GM12878 (cell line): ENCODE results near the gene EAF1. TPM values are rescaled to one million over a fixed set of nuclear protein-coding genes. Genes with fewer than 3 reads are reported as not detected.

ENCODE experiments used
- ATAC-seq: fragments of 200-7000 bp; cut with Tn5 transposase; 3 replicates; pipeline ENCODE4 v1.9.1; 2020; ENCODE audit warnings: mild to moderate bottlenecking, moderate library complexity
- BruUV-seq: library from RNA; stranded (reverse); fragments of 400-500 nt; replicated peaks from 2 replicates; lab custom pipeline; 2021; lab: Mats Ljungman, UMichigan
- CTCF ChIA-PET: fragments of 300-600 bp; sonication (Branson Sonifier 250); formaldehyde crosslinking; extraction: SDS; loops from one replicate; lab custom pipeline; 2021; ENCODE audit warnings: inconsistent platforms; lab: Yijun Ruan, JAX
- POLR2A ChIA-PET: fragments of 350-600 bp; formaldehyde crosslinking; extraction: SDS; loops from one replicate; lab custom pipeline; 2021; ENCODE audit warnings: inconsistent platforms; lab: Charles Lee
- RAD21 ChIA-PET: fragments of 300-600 bp; sonication (Branson Sonifier 250); formaldehyde crosslinking; loops from one replicate; lab custom pipeline; 2023; ENCODE audit warnings: antibody characterized with exemption; ENCODE audit not compliant: unreplicated experiment; lab: Charles Lee
- SMC1A ChIA-PET: fragments of 300-600 bp; sonication (Branson Sonifier 250); formaldehyde crosslinking; loops from one replicate; lab custom pipeline; 2023; ENCODE audit not compliant: unreplicated experiment, uncharacterized antibody; lab: Charles Lee
- DNase-seq: peaks from one replicate; pipeline ENCODE4 v3.0.0-alpha.2; 2011; ENCODE audit warnings: low read depth, low spot score
- FAIRE-seq: peaks from 3 replicates; lab custom pipeline; 2011; peaks lifted over from hg19 to GRCh38; lab: Jason Lieb, UNC
- H2AFZ ChIP-seq: 2 replicates; pipeline ENCODE4 v1.6.0; 2011; ENCODE audit warnings: low read depth, low read length, control low read depth; ENCODE audit not compliant: control insufficient read depth
- H3K27ac ChIP-seq: 2 replicates; pipeline ENCODE4 v1.5.1; 2011; ENCODE audit warnings: control low read depth; ENCODE audit not compliant: control insufficient read depth, insufficient read depth
- H3K27me3 ChIP-seq, 2 experiments: replicated peaks in 1 of 2; 2 replicates each; pipeline versions ENCODE4 v1.6.0 to v1.6.1; 2011; ENCODE audit warnings: low read length in 1 of 2; ENCODE audit not compliant: control insufficient read depth in 2 of 2, insufficient read depth in 2 of 2
- H3K36me3 ChIP-seq, 2 experiments: 2 replicates each; pipeline ENCODE4 v1.5.1; 2011; ENCODE audit warnings: low read length in 1 of 2; ENCODE audit not compliant: control insufficient read depth in 2 of 2, insufficient read depth in 2 of 2
- H3K4me1 ChIP-seq: 2 replicates; pipeline ENCODE4 v1.6.1; 2011; ENCODE audit warnings: mild to moderate bottlenecking, low read length, moderate library complexity, mixed read lengths; ENCODE audit not compliant: control insufficient read depth, insufficient read depth
- H3K4me2 ChIP-seq: 2 replicates; pipeline ENCODE4 v1.6.0; 2011; ENCODE audit warnings: control low read depth; ENCODE audit not compliant: control insufficient read depth, insufficient read depth
- H3K4me3 ChIP-seq: fragments of 200-600 bp; sonication (generic); 2 replicates; pipeline ENCODE4 v1.5.1; 2016
- H3K79me2 ChIP-seq: 2 replicates; pipeline ENCODE4 v1.6.0; 2011; ENCODE audit warnings: low read length; ENCODE audit not compliant: control insufficient read depth, insufficient read depth
- H3K9ac ChIP-seq: 2 replicates; pipeline ENCODE4 v1.8.0; 2011; ENCODE audit warnings: low read length, control low read depth, mixed read lengths; ENCODE audit not compliant: control insufficient read depth, insufficient read depth
- H3K9me3 ChIP-seq: replicated peaks from 3 replicates; pipeline ENCODE4 v1.5.1; 2011; ENCODE audit warnings: mild to moderate bottlenecking, low read length; ENCODE audit not compliant: control insufficient read depth, insufficient read depth
- H4K20me1 ChIP-seq: 2 replicates; pipeline ENCODE4 v1.6.0; 2011; ENCODE audit not compliant: control insufficient read depth, insufficient read depth
- CHD4 ChIP-seq: fragments of 200-600 bp; sonication (generic); IDR thresholded peaks from 2 replicates; pipeline ENCODE4 v1.6.1; 2016; ENCODE audit warnings: mild to moderate bottlenecking
- EP300 ChIP-seq, 2 experiments: fragments of 150-350 bp in 1 of 2; IDR thresholded peaks; 2 replicates each; pipeline ENCODE4 v1.6.1; 2011 to 2012; ENCODE audit warnings: low read depth in 2 of 2, low read length in 2 of 2, borderline replicate concordance in 1 of 2, improper control_type of control experiment in 1 of 2, inconsistent platforms in 1 of 2; ENCODE audit not compliant: control insufficient read depth in 1 of 2
- HCFC1 ChIP-seq: fragments of 150-350 bp; IDR thresholded peaks from 2 replicates; pipeline ENCODE4 v1.6.1; 2014; ENCODE audit warnings: low read length
- IRF4 ChIP-seq: IDR thresholded peaks from 2 replicates; pipeline ENCODE4 v1.6.1; 2011; ENCODE audit warnings: low read depth, low read length
- KAT2A ChIP-seq: conservative IDR thresholded peaks from 2 replicates; pipeline ENCODE4 v1.6.1; 2011; ENCODE audit warnings: low read depth, low read length; ENCODE audit not compliant: control insufficient read depth
- MYB ChIP-seq: fragments of 150-350 bp; IDR thresholded peaks from 2 replicates; pipeline ENCODE4 v1.6.1; 2014; ENCODE audit warnings: mild to moderate bottlenecking, low read depth, low read length, borderline replicate concordance
- NFYA ChIP-seq: IDR thresholded peaks from 2 replicates; pipeline ENCODE4 v1.6.1; 2011; ENCODE audit warnings: low read depth, mild to moderate bottlenecking, low read length, improper control_type of control experiment, borderline replicate concordance
- SMAD1 ChIP-seq: fragments of 450-650 bp; IDR thresholded peaks from 2 replicates; pipeline ENCODE4 v1.6.1; 2018; ENCODE audit warnings: mild to moderate bottlenecking, low read depth; ENCODE audit not compliant: partially characterized antibody
- SP1 ChIP-seq: IDR thresholded peaks from one replicate; pipeline ENCODE4 v1.6.1; 2011; ENCODE audit warnings: low read depth, low read length
- SREBF1 ChIP-seq: IDR thresholded peaks from 2 replicates; pipeline ENCODE4 v1.6.1; 2012; ENCODE audit warnings: mild to moderate bottlenecking, low read length
- SREBF2 ChIP-seq: IDR thresholded peaks from 2 replicates; pipeline ENCODE4 v1.6.1; 2012; ENCODE audit warnings: mild to moderate bottlenecking, low read length
- ZNF622 ChIP-seq: fragments of 450-650 bp; IDR thresholded peaks from 2 replicates; pipeline ENCODE4 v1.6.1; 2017; ENCODE audit warnings: mild to moderate bottlenecking, inconsistent platforms
- WGBS: methylation state at CpG from one replicate; pipeline ENCODE4 v1.1.6; 2016; ENCODE audit warnings: low lambda C conversion rate; ENCODE audit not compliant: insufficient replicate concordance, insufficient coverage; ENCODE audit errors: missing lambda C conversion rate; 5-methylcytosine and 5-hydroxymethylcytosine counted together
- in situ Hi-C: fragments of 300-500 bp; cut with MboI; formaldehyde crosslinking; loops from 9 replicates; pipeline ENCODE4 v1.14.3; 2018; ENCODE audit warnings: mixed read lengths
- intact Hi-C: fragments of 100-400 bp; cut with micrococcal nuclease; formaldehyde crosslinking; loops from one replicate; pipeline ENCODE4 v1.14.2; 2022; ENCODE audit not compliant: unreplicated experiment
- polyA plus RNA-seq, 11 experiments: library from polyadenylated mRNA; depleted of rRNA in 4 of 11; unstranded in 6 of 11; stranded (reverse) in 5 of 11; fragments of >200 nt; fragmentation: Nextera tagmentation in 4 of 11; fragmentation: Illumina TruSeq in 1 of 11; extraction: Ambion mirVana in 4 of 11; extraction: Trizol in 1 of 11; gene quantifications; 1 replicate in 1 of 11; 2 replicates in 10 of 11; pipeline versions ENCODE4 v1.2.1 to v1.2.3, GENCODE V29; 2011 to 2016; ENCODE audit warnings: inconsistent platforms in 2 of 11, missing spikeins in 2 of 11, low read depth in 1 of 11
- total RNA-seq, 4 experiments: library from RNA; depleted of rRNA in 3 of 4; stranded (reverse); fragments of >200 nt in 3 of 4; fragmentation: Illumina TruSeq in 1 of 4; extraction: Trizol in 1 of 4; gene quantifications; 2 replicates each; pipeline versions ENCODE4 v1.2.1 to v1.2.3, GENCODE V29; 2013 to 2021
- TF ChIP-seq, protein P1 (sequence below): fragments of 450-650 bp; formaldehyde crosslinking; IDR thresholded peaks from 2 replicates; pipeline ENCODE4 v1.4.0; 2020; ENCODE audit warnings: mild to moderate bottlenecking, moderate library complexity
- TF ChIP-seq, protein P2 (sequence below): fragments of 450-650 bp; IDR thresholded peaks from 2 replicates; pipeline ENCODE4 v1.6.1; 2016; ENCODE audit warnings: mild to moderate bottlenecking
- TF ChIP-seq, protein P3 (sequence below), 3 experiments: IDR thresholded peaks in 2 of 3; conservative IDR thresholded peaks in 1 of 3; 2 replicates each; pipeline ENCODE4 v1.5.1; 2011; ENCODE audit warnings: low read depth in 3 of 3, low read length in 3 of 3, mild to moderate bottlenecking in 3 of 3, control low read depth in 2 of 3, moderate library complexity in 2 of 3, inconsistent platforms in 1 of 3, mixed read lengths in 1 of 3; ENCODE audit not compliant: control insufficient read depth in 2 of 3, insufficient read depth in 1 of 3; ENCODE audit errors: extremely low read depth in 1 of 3

The EAF1 gene
- total and polyA plus RNA-seq, 10 of the 15 experiments (the other 5 are each of a cell fraction or from before 2014, with no cell fraction given), result 6.8 to 21.6 (median 15.6) TPM

DNA sequence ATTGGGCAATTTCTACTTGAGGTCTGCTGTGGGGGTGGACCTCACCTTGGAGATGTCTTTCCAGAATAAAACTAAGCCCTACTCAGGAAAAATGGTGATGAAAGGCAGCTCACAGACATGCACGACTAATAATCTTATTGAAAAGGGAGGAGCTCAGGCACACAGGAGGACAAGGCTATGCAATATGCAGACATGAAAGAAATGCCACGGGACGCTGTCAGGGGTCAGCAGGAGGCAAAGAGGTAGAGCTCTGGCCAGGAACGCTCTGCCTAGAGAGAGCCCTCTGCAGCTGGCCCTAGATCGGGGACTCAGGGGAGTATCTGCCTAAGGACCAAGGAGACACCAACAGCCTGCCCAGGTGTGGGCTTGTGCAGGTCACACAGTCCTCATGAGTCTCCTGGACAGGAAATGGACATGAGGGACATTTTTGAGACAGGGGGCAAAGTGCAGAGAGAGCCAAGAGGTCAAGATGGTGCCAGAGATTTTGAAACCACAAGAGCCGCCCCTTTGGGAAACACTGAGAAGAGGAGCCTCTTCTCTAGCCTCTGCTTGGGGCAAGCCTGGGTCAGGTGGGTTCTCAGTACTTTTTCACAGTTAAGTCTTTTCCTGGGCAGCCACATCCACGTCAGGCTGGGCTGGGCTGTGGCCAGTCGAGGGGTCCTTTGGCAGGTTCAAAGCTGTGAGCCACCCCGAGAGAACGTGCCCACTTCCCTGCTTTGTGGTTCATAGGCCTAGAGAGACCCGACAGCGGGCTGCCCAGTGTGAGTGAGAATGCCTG lies 23.2 kb downstream of the EAF1 start:
- FAIRE-seq, result no peak
- no peak for DNase-seq
- ChIA-PET RAD21 (interaction anchor here (0.7 kb wide), 1 partner anchor 21 kb away, joined by 3 read pairs; no protein-coding TSS in a partner anchor), CTCF (interaction anchor here (0.8 kb wide), 2 partner anchors 14 to 183 kb away, joined by 3 read pairs; no protein-coding TSS in a partner anchor), POLR2A (interaction anchor here (0.6 kb wide), 1 partner anchor 117 kb away, joined by 3 read pairs; no protein-coding TSS in a partner anchor), SMC1A (interaction anchor here (1.1 kb wide), 1 partner anchor 19 kb away, joined by 3 read pairs; no protein-coding TSS in a partner anchor)
- Histone ChIP-seq H3K79me2 (no peaks in the 10 kb centered on the region), H2AFZ (no peak overlapping the region), H3K27ac (no peak overlapping the region), H3K9ac (no peak overlapping the region), H3K27me3 (no peaks in the 10 kb centered on the region), H3K4me2 (no peak overlapping the region), H4K20me1 (no peaks in the 10 kb centered on the region), H3K9me3 (no peaks in the 10 kb centered on the region), H3K4me3 (no peak overlapping the region), H3K36me3 (no peaks in the 10 kb centered on the region; a peak in 1 of 4 replicates), H3K4me1 (no peaks in the 10 kb centered on the region)
- in situ Hi-C loops (no loop called here), intact Hi-C loops (no loop called here)
- no peak for ATAC-seq
- WGBS, result 75% methylated on average over 12 of the region's 12 CpGs
- no TSS peak for BruUV-seq
- no peak for TF ChIP-seq SREBF1
- TF ChIP-seq EP300 (IDR thresholded peaks at IDR 0.05; ENCODE audit: borderline replicate concordance in 1 of 2, control insufficient read depth in 1 of 2, low read depth in 2 of 2, low read length in 2 of 2), result no peak
- TF ChIP-seq, protein P1, sequence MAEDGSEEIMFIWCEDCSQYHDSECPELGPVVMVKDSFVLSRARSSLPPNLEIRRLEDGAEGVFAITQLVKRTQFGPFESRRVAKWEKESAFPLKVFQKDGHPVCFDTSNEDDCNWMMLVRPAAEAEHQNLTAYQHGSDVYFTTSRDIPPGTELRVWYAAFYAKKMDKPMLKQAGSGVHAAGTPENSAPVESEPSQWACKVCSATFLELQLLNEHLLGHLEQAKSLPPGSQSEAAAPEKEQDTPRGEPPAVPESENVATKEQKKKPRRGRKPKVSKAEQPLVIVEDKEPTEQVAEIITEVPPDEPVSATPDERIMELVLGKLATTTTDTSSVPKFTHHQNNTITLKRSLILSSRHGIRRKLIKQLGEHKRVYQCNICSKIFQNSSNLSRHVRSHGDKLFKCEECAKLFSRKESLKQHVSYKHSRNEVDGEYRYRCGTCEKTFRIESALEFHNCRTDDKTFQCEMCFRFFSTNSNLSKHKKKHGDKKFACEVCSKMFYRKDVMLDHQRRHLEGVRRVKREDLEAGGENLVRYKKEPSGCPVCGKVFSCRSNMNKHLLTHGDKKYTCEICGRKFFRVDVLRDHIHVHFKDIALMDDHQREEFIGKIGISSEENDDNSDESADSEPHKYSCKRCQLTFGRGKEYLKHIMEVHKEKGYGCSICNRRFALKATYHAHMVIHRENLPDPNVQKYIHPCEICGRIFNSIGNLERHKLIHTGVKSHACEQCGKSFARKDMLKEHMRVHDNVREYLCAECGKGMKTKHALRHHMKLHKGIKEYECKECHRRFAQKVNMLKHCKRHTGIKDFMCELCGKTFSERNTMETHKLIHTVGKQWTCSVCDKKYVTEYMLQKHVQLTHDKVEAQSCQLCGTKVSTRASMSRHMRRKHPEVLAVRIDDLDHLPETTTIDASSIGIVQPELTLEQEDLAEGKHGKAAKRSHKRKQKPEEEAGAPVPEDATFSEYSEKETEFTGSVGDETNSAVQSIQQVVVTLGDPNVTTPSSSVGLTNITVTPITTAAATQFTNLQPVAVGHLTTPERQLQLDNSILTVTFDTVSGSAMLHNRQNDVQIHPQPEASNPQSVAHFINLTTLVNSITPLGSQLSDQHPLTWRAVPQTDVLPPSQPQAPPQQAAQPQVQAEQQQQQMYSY (CRISPR knock-in tag), result no peak
- TF ChIP-seq HCFC1, result no peak
- no peak for TF ChIP-seq SMAD1
- TF ChIP-seq, protein P2, sequence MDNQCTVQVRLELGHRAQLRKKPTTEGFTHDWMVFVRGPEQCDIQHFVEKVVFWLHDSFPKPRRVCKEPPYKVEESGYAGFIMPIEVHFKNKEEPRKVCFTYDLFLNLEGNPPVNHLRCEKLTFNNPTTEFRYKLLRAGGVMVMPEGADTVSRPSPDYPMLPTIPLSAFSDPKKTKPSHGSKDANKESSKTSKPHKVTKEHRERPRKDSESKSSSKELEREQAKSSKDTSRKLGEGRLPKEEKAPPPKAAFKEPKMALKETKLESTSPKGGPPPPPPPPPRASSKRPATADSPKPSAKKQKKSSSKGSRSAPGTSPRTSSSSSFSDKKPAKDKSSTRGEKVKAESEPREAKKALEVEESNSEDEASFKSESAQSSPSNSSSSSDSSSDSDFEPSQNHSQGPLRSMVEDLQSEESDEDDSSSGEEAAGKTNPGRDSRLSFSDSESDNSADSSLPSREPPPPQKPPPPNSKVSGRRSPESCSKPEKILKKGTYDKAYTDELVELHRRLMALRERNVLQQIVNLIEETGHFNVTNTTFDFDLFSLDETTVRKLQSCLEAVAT, result no peak
- TF ChIP-seq CHD4, result no peak
- no peak for TF ChIP-seq IRF4
- no peak for TF ChIP-seq SP1
- TF ChIP-seq ZNF622, result no peak
- TF ChIP-seq, protein P3, sequence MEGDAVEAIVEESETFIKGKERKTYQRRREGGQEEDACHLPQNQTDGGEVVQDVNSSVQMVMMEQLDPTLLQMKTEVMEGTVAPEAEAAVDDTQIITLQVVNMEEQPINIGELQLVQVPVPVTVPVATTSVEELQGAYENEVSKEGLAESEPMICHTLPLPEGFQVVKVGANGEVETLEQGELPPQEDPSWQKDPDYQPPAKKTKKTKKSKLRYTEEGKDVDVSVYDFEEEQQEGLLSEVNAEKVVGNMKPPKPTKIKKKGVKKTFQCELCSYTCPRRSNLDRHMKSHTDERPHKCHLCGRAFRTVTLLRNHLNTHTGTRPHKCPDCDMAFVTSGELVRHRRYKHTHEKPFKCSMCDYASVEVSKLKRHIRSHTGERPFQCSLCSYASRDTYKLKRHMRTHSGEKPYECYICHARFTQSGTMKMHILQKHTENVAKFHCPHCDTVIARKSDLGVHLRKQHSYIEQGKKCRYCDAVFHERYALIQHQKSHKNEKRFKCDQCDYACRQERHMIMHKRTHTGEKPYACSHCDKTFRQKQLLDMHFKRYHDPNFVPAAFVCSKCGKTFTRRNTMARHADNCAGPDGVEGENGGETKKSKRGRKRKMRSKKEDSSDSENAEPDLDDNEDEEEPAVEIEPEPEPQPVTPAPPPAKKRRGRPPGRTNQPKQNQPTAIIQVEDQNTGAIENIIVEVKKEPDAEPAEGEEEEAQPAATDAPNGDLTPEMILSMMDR (IDR thresholded peaks at IDR 0.05 in 2 of 3, conservative IDR thresholded peaks at IDR 0.05 in 1 of 3; ENCODE audit: control insufficient read depth in 2 of 3, extremely low read depth in 1 of 3, insufficient read depth in 1 of 3, low read depth in 3 of 3, low read length in 3 of 3), result no peak
- TF ChIP-seq MYB, result no peak
- TF ChIP-seq SREBF2, result no peak
- no peak for TF ChIP-seq NFYA
- no peak for TF ChIP-seq KAT2A
